Endothelial cell of umbilical vein (primary cell): ENCODE results near the gene DMD.

Experiments used
- CTCF ChIP-seq, 2 donors: IDR thresholded peaks; 1 replicate in 1 of 2; 2 replicates in 1 of 2; pipeline ENCODE4 v1.5.1; 2011; ENCODE audit warnings: low read length in 2 of 2, mild to moderate bottlenecking in 2 of 2, moderate library complexity in 2 of 2, control low read depth in 1 of 2, inconsistent platforms in 1 of 2, low read depth in 1 of 2; ENCODE audit not compliant: insufficient read depth in 1 of 2; ENCODE audit errors: extremely low read depth in 1 of 2
- EZH2 ChIP-seq: IDR thresholded peaks from 2 replicates; pipeline ENCODE4 v1.6.1; 2012; ENCODE audit warnings: borderline replicate concordance, low read depth, mild to moderate bottlenecking, moderate library complexity, low read length, inconsistent platforms; ENCODE audit not compliant: severe bottlenecking
- FOS ChIP-seq: IDR thresholded peaks from 2 replicates; pipeline ENCODE4 v1.6.1; 2011; ENCODE audit warnings: mild to moderate bottlenecking, low read length, moderate library complexity, borderline replicate concordance; ENCODE audit not compliant: insufficient read depth
- JUN ChIP-seq: IDR thresholded peaks from 2 replicates; pipeline ENCODE4 v1.6.1; 2011; ENCODE audit warnings: borderline replicate concordance, low read depth; ENCODE audit not compliant: insufficient read length, insufficient read depth
- MAX ChIP-seq: IDR thresholded peaks from 2 replicates; pipeline ENCODE4 v1.6.1; 2011; ENCODE audit not compliant: insufficient read depth, insufficient read length
- MYC ChIP-seq: IDR thresholded peaks from one replicate; pipeline ENCODE4 v1.6.1; 2011; ENCODE audit warnings: mild to moderate bottlenecking, low read depth, low read length
- POLR2A ChIP-seq: IDR thresholded peaks from 2 replicates; pipeline ENCODE4 v1.6.1; 2012; ENCODE audit warnings: low read depth, mild to moderate bottlenecking, control low read depth, low read length
- POLR2AphosphoS5 ChIP-seq: IDR thresholded peaks from 2 replicates; pipeline ENCODE4 v1.6.1; 2012; ENCODE audit warnings: low read depth, mild to moderate bottlenecking, control low read depth, low read length, moderate library complexity; ENCODE audit not compliant: insufficient read depth

- no peak for TF ChIP-seq CTCF (IDR thresholded peaks at IDR 0.05; ENCODE audit: extremely low read depth in 1 of 2, insufficient read depth in 1 of 2, low read depth in 1 of 2, low read length in 2 of 2)
- no peak for TF ChIP-seq MYC
- no peak for TF ChIP-seq EZH2
- no peak for TF ChIP-seq POLR2A
- no peak for TF ChIP-seq POLR2AphosphoS5
- no peak for TF ChIP-seq MAX
- TF ChIP-seq JUN = no peak
- no peak for TF ChIP-seq FOS
Measured at GRCh38 chrX:32087663-32088062, 1123.7 kb downstream of the DMD start.
